Osteoblast (primary cell): ENCODE data around the gene HDAC9. TPM values are rescaled to one million over a fixed set of nuclear protein-coding genes. Genes with fewer than 3 reads are reported as not detected.
A peak's percentile ranks its signal among the peaks of the same experiment; 100 is the strongest.

Source experiments
- DNase-seq: peaks from one replicate; pipeline ENCODE4 v3.0.0; 2011; ENCODE audit warnings: low spot score, mixed read lengths; ENCODE audit not compliant: insufficient read length; ENCODE audit errors: missing footprints
- H2AFZ ChIP-seq: 2 replicates; pipeline ENCODE4 v1.6.0; 2011; ENCODE audit warnings: mild to moderate bottlenecking, low read length
- H3K27ac ChIP-seq: 2 replicates; pipeline ENCODE4 v1.5.1; 2011; ENCODE audit warnings: mild to moderate bottlenecking, low read depth, low read length, moderate library complexity
- H3K27me3 ChIP-seq: 2 replicates; pipeline ENCODE4 v1.6.0; 2012; ENCODE audit warnings: mild to moderate bottlenecking, control low read depth, inconsistent platforms, low read length, moderate library complexity; ENCODE audit not compliant: insufficient read depth
- H3K36me3 ChIP-seq: 2 replicates; pipeline ENCODE4 v1.5.1; 2011; ENCODE audit warnings: mild to moderate bottlenecking, low read length, control low read depth, moderate library complexity; ENCODE audit not compliant: insufficient read depth
- H3K4me1 ChIP-seq: 2 replicates; pipeline ENCODE4 v1.5.1; 2011; ENCODE audit warnings: mild to moderate bottlenecking, low read length, control low read depth, moderate library complexity; ENCODE audit not compliant: insufficient read depth
- H3K4me2 ChIP-seq: 2 replicates; pipeline ENCODE4 v1.6.0; 2011; ENCODE audit warnings: mild to moderate bottlenecking, low read length; ENCODE audit not compliant: insufficient read depth
- H3K4me3 ChIP-seq: fragments of 200-600 bp; sonication (generic); 3 replicates; pipeline ENCODE4 v1.5.1; 2012; ENCODE audit warnings: mild to moderate bottlenecking, low read length, inconsistent platforms; ENCODE audit not compliant: insufficient read depth
- H3K79me2 ChIP-seq: 2 replicates; pipeline ENCODE4 v1.6.0; 2012; ENCODE audit warnings: mild to moderate bottlenecking, low read length, control low read depth, inconsistent platforms; ENCODE audit not compliant: insufficient read depth
- H3K9me3 ChIP-seq: 2 replicates; pipeline ENCODE4 v1.5.1; 2011; ENCODE audit warnings: low read depth, low read length, control low read depth
- H4K20me1 ChIP-seq: 2 replicates; pipeline ENCODE4 v1.6.0; 2012; ENCODE audit warnings: mild to moderate bottlenecking, low read length, control low read depth; ENCODE audit not compliant: insufficient read depth
- total RNA-seq: library from RNA; depleted of rRNA; stranded (reverse); fragments of >200 nt; gene quantifications from 2 replicates; pipeline ENCODE4 v1.2.3, GENCODE V29; 2012
- TF ChIP-seq, protein P1 (sequence below): IDR thresholded peaks from 2 replicates; pipeline ENCODE4 v1.5.1; 2011; ENCODE audit warnings: mild to moderate bottlenecking, low read depth, low read length, moderate library complexity; ENCODE audit errors: extremely low read depth

Gene HDAC9
- total RNA-seq, 1 donor, result 21.7 TPM

DNA sequence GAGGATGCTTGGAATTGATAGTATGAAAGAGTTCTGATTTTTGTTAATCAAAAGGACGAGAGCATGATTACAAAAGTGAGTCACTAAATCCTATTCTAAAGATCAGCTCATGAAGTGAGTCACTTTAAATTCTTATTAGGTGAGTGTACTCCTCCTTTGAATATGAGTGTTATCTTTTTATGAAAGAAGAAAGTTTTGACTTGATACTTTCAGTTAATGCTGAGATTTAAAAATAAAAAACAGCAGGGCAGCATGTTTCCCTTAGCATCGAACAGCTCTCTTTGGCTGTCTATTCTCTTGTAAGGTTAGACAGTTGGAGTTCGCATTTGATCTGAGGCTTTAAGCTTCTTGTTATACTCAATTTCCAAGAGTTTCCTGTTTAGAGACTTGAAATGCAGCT, 399.9 kb downstream of the HDAC9 start:
- Histone ChIP-seq H3K4me3 (no peak overlapping the region), H4K20me1 (no peaks in the 10 kb centered on the region), H2AFZ (peak overlapping the region; percentile 61), H3K27ac (peak overlapping the region; percentile 70), H3K4me1 (peaks cover 27% of the 10 kb centered on the region), H3K4me2 (peak overlapping the region; percentile 71), H3K27me3 (no peaks in the 10 kb centered on the region), H3K36me3 (no peaks in the 10 kb centered on the region), H3K9me3 (no peaks in the 10 kb centered on the region), H3K79me2 (no peaks in the 10 kb centered on the region)
- no peak for DNase-seq
- TF ChIP-seq, protein P1, sequence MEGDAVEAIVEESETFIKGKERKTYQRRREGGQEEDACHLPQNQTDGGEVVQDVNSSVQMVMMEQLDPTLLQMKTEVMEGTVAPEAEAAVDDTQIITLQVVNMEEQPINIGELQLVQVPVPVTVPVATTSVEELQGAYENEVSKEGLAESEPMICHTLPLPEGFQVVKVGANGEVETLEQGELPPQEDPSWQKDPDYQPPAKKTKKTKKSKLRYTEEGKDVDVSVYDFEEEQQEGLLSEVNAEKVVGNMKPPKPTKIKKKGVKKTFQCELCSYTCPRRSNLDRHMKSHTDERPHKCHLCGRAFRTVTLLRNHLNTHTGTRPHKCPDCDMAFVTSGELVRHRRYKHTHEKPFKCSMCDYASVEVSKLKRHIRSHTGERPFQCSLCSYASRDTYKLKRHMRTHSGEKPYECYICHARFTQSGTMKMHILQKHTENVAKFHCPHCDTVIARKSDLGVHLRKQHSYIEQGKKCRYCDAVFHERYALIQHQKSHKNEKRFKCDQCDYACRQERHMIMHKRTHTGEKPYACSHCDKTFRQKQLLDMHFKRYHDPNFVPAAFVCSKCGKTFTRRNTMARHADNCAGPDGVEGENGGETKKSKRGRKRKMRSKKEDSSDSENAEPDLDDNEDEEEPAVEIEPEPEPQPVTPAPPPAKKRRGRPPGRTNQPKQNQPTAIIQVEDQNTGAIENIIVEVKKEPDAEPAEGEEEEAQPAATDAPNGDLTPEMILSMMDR, result no peak

DNA sequence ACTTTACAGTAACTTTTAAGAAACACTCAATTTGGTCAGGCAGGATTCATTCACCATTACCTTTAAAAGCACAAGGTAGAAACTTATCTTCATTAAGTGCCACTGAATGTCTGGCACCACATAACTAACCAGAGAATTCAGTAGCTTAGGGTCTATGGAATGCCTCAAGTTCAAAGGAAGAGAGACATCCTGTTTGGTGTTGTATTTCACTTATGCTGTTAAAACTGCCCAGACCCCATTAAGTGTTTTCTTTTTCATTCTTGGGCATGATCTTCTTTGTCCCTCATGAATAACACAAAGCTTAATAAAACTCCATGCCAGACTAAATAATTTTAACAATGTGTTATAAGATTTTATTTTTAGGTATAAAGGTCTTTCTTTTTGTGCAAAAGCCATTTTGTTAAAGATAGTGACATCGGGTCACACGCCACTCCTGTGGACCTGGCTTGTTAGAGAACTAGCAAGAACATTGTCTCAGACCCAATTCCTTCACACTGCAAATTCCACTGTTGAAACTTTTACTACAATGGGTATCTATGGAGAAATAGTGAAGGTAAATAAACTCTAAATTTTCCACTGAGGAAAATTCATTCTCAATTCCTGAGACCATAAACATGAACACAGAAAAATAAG, 400.9 kb downstream of the HDAC9 start:
- no peak overlapping the region for H3K4me2 ChIP-seq
- no peaks in the 10 kb centered on the region for H3K79me2 ChIP-seq
- H2AFZ ChIP-seq, result no peak overlapping the region
- no peaks in the 10 kb centered on the region for H3K36me3 ChIP-seq
- H3K9me3 ChIP-seq, result no peaks in the 10 kb centered on the region
- H4K20me1 ChIP-seq, result no peaks in the 10 kb centered on the region
- H3K27me3 ChIP-seq, result no peaks in the 10 kb centered on the region
- H3K4me3 ChIP-seq, result no peak overlapping the region
- H3K27ac ChIP-seq, result no peak overlapping the region
- peaks cover 33% of the 10 kb centered on the region for H3K4me1 ChIP-seq
- DNase-seq, result no peak
- TF ChIP-seq, protein P1, result no peak

DNA sequence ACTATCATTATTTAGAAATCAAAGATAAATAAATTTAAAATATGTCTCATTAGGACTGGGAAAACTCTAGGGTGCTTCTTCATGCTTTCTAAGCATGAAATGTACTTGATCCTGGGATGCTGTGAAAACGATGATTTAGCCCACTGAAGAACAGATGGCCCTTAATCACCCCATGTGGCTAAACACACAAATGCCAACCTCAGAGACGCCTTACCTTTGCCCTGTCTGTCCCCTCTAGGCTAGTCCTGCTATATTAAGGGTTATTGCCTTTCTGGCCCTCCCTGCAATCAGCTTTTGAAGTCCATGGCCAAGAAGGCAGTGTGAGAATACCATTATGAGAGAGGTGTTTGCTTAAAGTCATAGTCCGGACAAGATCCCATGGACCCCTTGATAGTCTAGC, 404.7 kb downstream of the HDAC9 start:
- Histone ChIP-seq H3K4me2 (no peak overlapping the region), H3K79me2 (no peaks in the 10 kb centered on the region), H3K36me3 (no peaks in the 10 kb centered on the region), H3K9me3 (no peaks in the 10 kb centered on the region), H2AFZ (no peak overlapping the region), H4K20me1 (no peaks in the 10 kb centered on the region), H3K4me1 (peaks cover 34% of the 10 kb centered on the region), H3K4me3 (no peak overlapping the region), H3K27ac (peak overlapping the region; percentile 2), H3K27me3 (no peaks in the 10 kb centered on the region)
- DNase-seq, result no peak
- TF ChIP-seq, protein P1, result no peak

DNA sequence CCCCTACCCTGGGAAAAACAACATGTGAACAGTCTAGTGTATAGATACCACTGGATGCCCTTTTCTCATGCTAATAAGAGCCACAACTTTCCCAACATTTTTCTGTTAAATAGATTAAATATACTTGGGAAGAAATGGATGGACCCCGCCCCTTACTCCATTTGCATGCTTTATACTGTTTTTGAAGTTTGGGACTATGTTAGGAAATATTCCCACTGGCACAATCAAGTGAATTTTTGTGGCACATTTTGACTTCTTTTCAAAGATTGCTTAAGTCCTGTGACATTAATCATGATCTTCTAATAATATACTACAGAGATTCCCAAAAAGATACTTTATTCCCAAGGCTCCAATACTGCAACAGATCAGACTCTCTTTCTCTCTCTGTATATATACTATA, 405.3 kb downstream of the HDAC9 start:
- Histone ChIP-seq H3K27ac (peak overlapping the region; percentile 2), H4K20me1 (no peaks in the 10 kb centered on the region), H3K27me3 (no peaks in the 10 kb centered on the region), H3K4me2 (no peak overlapping the region), H3K9me3 (no peaks in the 10 kb centered on the region), H3K36me3 (no peaks in the 10 kb centered on the region), H3K79me2 (no peaks in the 10 kb centered on the region), H2AFZ (no peak overlapping the region), H3K4me1 (peaks cover 28% of the 10 kb centered on the region), H3K4me3 (no peak overlapping the region)
- TF ChIP-seq, protein P1, result no peak
- DNase-seq, result no peak
